ENCODE results near the gene DBP. TPM values are rescaled to one million over a fixed set of nuclear protein-coding genes. Genes with fewer than 3 reads are reported as not detected.

DBP gene
- total and polyA plus RNA-seq, 10 of the 15 experiments (the other 5 are each of a cell fraction or from before 2014, with no cell fraction given): 2.0 to 10.6 (median 6.9) TPM

- TF ChIP-seq TAF1 (IDR thresholded peaks at IDR 0.05; ENCODE audit: borderline replicate concordance, low read depth, low read length): no peak
Observed at GRCh38 chr19:48600679-48601417, 36.3 kb downstream of the DBP start (continued).

- SMC1A ChIA-PET (ENCODE audit: uncharacterized antibody, unreplicated experiment): no interaction called here
- BruUV-seq (replicated peaks): no TSS peak
Observed at GRCh38 chr19:48598996-48599700, 38.0 kb downstream of the DBP start.

More at GRCh38 chr19:48598996-48599700, 38.0 kb downstream of the DBP start:
- Histone ChIP-seq H3K79me2 (ENCODE audit: control insufficient read depth, insufficient read depth, low read length) (no peaks in the 10 kb centered on the region; the same call in 1 of the 2 replicates), H2AFZ (ENCODE audit: control insufficient read depth, low read depth, low read length) (no peak overlapping the region), H3K27me3 (replicated peaks in 1 of 2; ENCODE audit: control insufficient read depth in 2 of 2, insufficient read depth in 2 of 2, low read length in 1 of 2) (no peaks in the 10 kb centered on the region), H3K27ac (ENCODE audit: control insufficient read depth, insufficient read depth) (no peak overlapping the region), H4K20me1 (ENCODE audit: control insufficient read depth, insufficient read depth) (no peaks in the 10 kb centered on the region), H3K4me2 (ENCODE audit: control insufficient read depth, insufficient read depth) (no peak overlapping the region), H3K4me1 (ENCODE audit: control insufficient read depth, insufficient read depth, low read length) (peaks cover 6% of the 10 kb centered on the region; the same call in 1 of the 2 replicates), H3K36me3 (ENCODE audit: control insufficient read depth in 2 of 2, insufficient read depth in 2 of 2, low read length in 1 of 2) (no peaks in the 10 kb centered on the region), H3K4me3 (no peak overlapping the region), H3K9me3 (replicated peaks; ENCODE audit: control insufficient read depth, insufficient read depth, low read length) (no peaks in the 10 kb centered on the region), H3K9ac (ENCODE audit: control insufficient read depth, insufficient read depth, low read length) (no peak overlapping the region)
- DNase-seq (ENCODE audit: low read depth, low spot score): no peak
- ChIA-PET POLR2A (no interaction called here), CTCF (no interaction called here), RAD21 (ENCODE audit: unreplicated experiment) (no interaction called here)
- no peak for ATAC-seq
- intact Hi-C loops (cut with micrococcal nuclease; ENCODE audit: unreplicated experiment): no loop called here
- in situ Hi-C loops (cut with MboI): no loop called here
- TF ChIP-seq SIN3A (IDR thresholded peaks at IDR 0.05; ENCODE audit: low read depth, low read length): no peak
- no peak for TF ChIP-seq SREBF1 (IDR thresholded peaks at IDR 0.05; ENCODE audit: low read length)
- TF ChIP-seq ZNF217 (IDR thresholded peaks at IDR 0.05): no peak
- no peak for TF ChIP-seq PKNOX1 (IDR thresholded peaks at IDR 0.05)
- TF ChIP-seq STAT3 (IDR thresholded peaks at IDR 0.05; ENCODE audit: low read depth, low read length): no peak
- TF ChIP-seq ATF7 (IDR thresholded peaks at IDR 0.05; ENCODE audit: low read depth): no peak
- TF ChIP-seq EZH2 (IDR thresholded peaks at IDR 0.05; ENCODE audit: borderline replicate concordance, control insufficient read depth, low read depth, low read length): no peak
- TF ChIP-seq RFX5 (IDR thresholded peaks at IDR 0.05; ENCODE audit: low read depth, low read length): no peak
- no peak for TF ChIP-seq SPI1 (IDR thresholded peaks at IDR 0.05; ENCODE audit: borderline replicate concordance, insufficient read depth, low read depth, low read length)
- TF ChIP-seq ZNF384 (IDR thresholded peaks at IDR 0.05; ENCODE audit: borderline replicate concordance, low read depth, low read length): no peak
- TF ChIP-seq FOXM1 (IDR thresholded peaks at IDR 0.05; ENCODE audit: low read depth, low read length): no peak
- TF ChIP-seq NR2F1 (conservative IDR thresholded peaks at IDR 0.05): no peak
- TF ChIP-seq MAX (IDR thresholded peaks at IDR 0.05; ENCODE audit: low read depth, low read length): no peak
- TF ChIP-seq RCOR1 (conservative IDR thresholded peaks at IDR 0.05; ENCODE audit: low read depth, low read length): no peak
- TF ChIP-seq NRF1 (conservative IDR thresholded peaks at IDR 0.05; ENCODE audit: low read depth, low read length): no peak
- no peak for TF ChIP-seq E4F1 (IDR thresholded peaks at IDR 0.05; ENCODE audit: borderline replicate concordance, partially characterized antibody)
- no peak for TF ChIP-seq POLR2AphosphoS2 (IDR thresholded peaks at IDR 0.05; ENCODE audit: low read depth, low read length)
- 57% methylated on average over 29 of the region's 30 CpGs for WGBS (ENCODE audit: insufficient coverage, insufficient replicate concordance, low lambda C conversion rate, missing lambda C conversion rate)
- FAIRE-seq: no peak
